Glomerular visceral epithelial cell (primary cell): Measurements from ENCODE around the gene TBL2.
"Not testable (repeated sequence)": the region's sequence is repeated elsewhere in the genome, so short reads cannot be mapped to it uniquely, and the experiment has no call there.

ENCODE experiments used
- DNase-seq: peaks from one replicate; pipeline ENCODE4 v3.0.0-alpha.2; 2016; ENCODE audit errors: extremely low spot score

Gene TBL2

DNA sequence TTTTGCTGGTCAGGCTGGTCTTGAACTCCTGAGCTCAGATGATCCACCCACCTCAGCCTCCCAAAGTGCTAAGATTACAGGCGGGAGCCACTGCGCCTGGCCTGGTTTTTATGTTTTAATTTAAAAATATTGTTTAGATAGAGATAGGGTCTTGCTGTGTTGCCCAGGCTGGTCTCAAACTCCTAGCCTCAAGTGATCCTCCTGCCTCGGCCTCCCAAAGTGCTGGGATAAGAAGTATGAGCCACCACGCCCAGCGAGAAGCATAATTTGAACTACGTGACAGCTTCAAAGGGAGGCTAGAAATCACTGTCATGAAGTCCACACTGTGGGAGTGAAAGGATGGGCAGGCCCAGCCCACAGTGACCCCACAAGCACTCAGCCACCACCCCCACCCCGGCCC, 42.5 kb downstream of the TBL2 start:
- DNase-seq: not testable (repeated sequence)

DNA sequence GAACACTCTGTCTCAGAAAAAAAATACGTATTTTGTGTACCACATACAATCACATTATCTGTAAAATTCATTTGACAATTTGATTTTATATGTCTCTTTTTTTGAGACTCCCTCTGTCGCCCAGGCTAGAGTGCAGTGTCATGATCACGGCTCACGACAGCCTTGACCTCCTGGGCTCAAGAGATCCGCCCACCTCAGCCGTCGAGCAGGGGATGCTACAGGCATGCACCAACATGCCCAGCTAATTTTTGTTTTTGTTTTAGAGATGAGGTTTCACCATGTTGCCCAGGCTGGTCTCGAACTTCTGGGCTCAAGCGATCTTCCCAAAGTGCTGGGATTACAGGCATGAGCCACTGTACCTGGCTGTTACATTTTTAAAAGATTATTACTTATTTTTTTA, 44.6 kb downstream of the TBL2 start:
- DNase-seq: no peak

- DNase-seq: no peak
Observed at GRCh38 chr7:73532224-73532623, 46.2 kb downstream of the TBL2 start.

DNA sequence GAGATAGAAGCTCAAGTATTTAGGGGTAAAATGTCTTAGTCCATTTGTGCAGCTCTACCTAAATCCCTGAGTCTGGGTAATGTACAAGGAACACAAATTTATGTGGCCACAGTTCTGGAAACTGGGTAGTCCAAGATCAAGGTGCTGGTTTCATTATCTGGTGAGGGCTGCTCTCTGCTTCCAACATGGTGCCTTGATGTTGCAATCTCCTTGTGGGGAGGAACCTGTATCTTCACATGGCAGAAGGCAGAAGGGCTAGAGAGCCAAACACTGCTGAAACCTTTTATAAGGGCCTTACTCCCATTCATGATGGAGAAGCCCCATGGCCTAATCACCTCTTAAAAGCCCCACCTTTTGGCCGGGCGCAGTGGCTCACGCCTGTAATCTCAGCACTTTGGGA, 47.6 kb downstream of the TBL2 start:
- DNase-seq: no peak

DNA sequence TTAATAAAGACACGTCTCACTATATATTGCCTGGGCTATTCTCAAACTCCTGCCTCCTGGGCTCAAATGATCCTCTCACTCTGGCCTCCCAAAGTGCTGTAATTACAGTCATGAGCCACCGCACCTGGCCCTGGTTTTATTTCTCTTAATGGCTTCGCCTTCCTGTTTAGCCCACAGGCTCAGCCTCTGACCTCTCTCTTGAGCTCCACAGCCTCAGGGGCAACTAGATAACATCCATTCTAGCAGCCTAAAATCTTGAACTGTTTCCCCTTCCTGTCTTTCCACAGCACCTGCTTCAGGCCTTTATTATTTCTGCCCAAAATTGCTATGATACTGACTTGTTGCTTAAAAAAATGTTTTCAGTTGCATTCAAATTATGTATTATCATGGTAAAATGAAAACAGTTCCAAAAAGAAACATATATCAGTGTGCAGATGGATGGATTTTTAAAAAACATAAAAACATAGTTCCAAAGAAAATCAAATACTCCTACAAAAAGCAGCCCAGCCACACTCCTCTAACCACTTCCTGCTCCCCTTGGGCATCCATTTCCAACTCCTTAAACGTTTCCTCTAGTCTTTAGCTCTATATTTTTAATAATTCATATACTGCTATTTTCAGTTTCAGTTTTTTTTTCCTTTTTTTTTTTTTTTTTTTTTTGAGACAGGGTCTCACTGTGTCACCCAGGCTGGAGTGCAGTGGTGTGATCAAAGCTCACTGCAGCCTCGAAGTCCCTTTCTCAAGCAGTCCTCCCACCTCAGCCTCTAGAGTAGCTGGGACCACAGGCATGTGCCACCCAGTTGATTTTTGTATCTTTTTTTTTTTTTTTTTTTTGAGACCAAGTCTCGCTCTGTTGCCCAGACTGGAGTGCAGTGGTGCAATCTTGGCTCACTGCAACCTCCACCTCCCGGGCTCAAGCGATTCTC, 51.2 kb downstream of the TBL2 start:
- DNase-seq: no peak

DNA sequence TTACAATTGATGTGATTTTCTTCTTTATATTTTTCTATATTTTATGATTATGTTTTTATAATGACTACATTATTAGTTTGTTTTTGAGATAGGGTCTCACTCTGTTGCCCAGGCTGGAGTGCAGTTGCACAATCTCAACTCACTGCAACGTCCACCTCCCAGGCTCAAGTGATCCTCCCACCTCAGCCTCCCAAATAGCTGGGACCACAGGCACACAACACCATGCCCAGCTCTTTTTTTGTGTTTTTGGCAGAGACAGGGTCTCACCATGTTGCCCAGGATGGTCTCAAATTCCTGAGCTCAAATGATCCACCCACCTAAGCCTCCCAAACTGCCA, 52.3 kb downstream of the TBL2 start:
- not testable (repeated sequence) for DNase-seq

- DNase-seq: peak; percentile 98
Observed at GRCh38 chr7:73522105-73522872, 56.1 kb downstream of the TBL2 start, which contains the start of gene BAZ1B. Gene BAZ1B (minus strand): TSS chr7:73522293. CDS start chr7:73521933, 360 bp downstream.

DNA sequence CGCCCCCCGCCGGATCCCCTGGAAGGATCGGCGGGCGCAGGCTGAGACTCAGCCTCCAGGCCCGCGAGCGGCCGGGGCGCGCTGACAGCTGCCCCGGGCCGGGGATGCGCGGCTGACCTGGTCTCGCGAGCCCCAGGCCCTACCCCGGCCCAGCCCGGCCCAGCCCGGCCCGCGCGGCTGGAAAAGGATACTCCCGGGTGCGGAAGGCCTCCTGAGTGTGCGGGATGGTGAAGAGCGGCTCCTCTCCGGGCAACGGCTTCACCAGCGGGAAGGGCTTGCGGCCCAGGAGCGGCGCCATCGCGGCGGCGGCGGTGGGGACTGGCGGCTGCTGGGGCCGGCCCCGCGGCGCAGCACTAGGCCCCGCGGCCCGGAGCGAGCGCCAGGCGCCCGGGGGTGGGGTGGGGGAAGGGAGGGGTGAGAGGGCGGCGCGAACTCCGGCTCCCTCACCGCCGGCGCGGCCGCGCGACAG, 56.7 kb downstream of the TBL2 start:
- DNase-seq: no peak

- no peak for DNase-seq
Observed at GRCh38 chr7:73520673-73521635, 57.4 kb downstream of the TBL2 start.

DNA sequence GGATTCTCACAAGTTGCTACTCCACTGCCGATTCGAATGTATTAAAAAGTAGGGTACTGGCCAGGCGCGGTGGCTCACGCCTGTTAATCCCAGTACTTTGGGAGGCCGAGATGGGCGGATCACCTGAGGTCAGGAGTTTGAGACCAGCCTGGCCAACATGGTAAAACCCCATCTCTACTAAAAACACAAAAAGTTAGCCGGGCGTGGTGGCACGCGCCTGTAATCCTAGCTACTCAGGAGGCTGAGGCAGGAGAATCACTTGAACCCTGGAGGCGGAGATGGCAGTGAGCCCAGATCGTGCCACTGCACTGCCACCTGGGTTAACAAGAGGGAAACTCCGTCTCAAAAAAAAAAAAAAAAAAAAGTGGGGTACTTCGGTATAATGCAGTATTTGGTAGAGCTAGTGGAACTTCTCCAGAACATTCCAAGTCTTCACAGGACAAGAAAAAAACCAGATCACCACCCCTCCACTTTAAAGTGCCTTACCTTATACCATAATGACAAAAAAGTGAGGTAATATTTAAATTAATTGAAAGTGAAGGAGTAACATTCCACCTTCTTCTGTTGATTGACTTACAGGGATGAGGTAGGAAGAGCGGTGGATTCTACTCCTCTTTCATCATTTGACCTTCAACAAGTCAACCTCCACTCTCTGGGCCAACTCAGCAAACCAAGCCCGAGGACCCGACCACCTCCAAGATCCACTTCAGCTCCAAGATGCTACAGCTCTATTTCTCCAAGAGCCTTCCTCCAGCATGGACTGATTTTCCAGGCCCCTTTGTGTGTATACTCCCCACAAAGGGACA, 58.3 kb downstream of the TBL2 start:
- no peak for DNase-seq

DNA sequence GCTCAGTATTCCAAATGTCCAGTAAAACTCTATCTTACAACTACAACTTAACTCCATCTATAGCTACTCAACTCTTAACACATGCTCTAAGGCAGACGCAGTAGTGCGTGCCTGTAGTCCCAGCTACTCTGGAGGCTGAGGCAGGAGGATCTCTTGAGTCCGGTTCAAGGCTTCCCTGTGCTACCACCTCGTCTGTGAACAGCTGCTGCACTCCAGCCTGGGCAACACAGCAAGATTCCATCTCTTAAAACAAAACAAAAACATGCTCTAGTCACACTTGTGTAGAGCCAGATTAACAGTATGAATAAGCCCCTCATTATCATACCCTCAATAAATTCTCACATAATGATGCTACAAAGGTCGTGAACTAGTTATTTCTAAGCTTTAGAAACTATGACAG, 59.9 kb downstream of the TBL2 start:
- no peak for DNase-seq
